Transverse colon (tissue), 4 donors: ENCODE data around the gene ACACA.

Experiments used
- CTCF ChIP-seq, 5 experiments: fragments of 200-600 bp in 3 of 5; fragments of 450-650 bp in 2 of 5; sonication (generic) in 3 of 5; IDR thresholded peaks; 1 replicate in 2 of 5; 2 replicates in 3 of 5; pipeline ENCODE4 v1.5.1; 2016 to 2017; ENCODE audit warnings: antibody characterized with exemption in 5 of 5, inconsistent platforms in 3 of 5, mild to moderate bottlenecking in 2 of 5, moderate library complexity in 1 of 5
- EP300 ChIP-seq: sonication (generic); formaldehyde crosslinking; IDR thresholded peaks from one replicate; pipeline ENCODE4 v1.6.1; 2017; ENCODE audit warnings: antibody characterized with exemption, low read depth
- POLR2A ChIP-seq: fragments of 450-650 bp; IDR thresholded peaks from one replicate; pipeline ENCODE4 v1.6.1; 2016; ENCODE audit warnings: antibody characterized with exemption, mild to moderate bottlenecking, moderate library complexity
- POLR2AphosphoS5 ChIP-seq, 3 donors: sonication (generic); formaldehyde crosslinking; IDR thresholded peaks; one replicate each; pipeline ENCODE4 v1.6.1; 2016; ENCODE audit warnings: antibody characterized with exemption in 3 of 3

- TF ChIP-seq CTCF (IDR thresholded peaks at IDR 0.05), result no peak
- TF ChIP-seq POLR2AphosphoS5 (IDR thresholded peaks at IDR 0.05), result no peak
- TF ChIP-seq EP300, result no peak
- TF ChIP-seq POLR2A, result no peak
These were observed 97.6 kb downstream of the ACACA start for GRCh38 chr17:37309051-37309450.
